KMS-11 (cell line): ENCODE results near the gene PIKFYVE.
"Not testable (repeated sequence)": the region's sequence is repeated elsewhere in the genome, so short reads cannot be mapped to it uniquely, and the experiment has no call there.

Experiments used
- H2AFZ ChIP-seq: fragments of 200-600 bp; sonication (generic); 2 replicates; pipeline ENCODE4 v1.6.1; 2016; ENCODE audit warnings: antibody characterized with exemption, mixed run types, low read depth
- H3K27ac ChIP-seq: fragments of 200-600 bp; sonication (generic); 2 replicates; pipeline ENCODE4 v1.6.1; 2016; ENCODE audit warnings: mild to moderate bottlenecking, mixed run types
- H3K27me3 ChIP-seq: fragments of 200-600 bp; sonication (generic); 2 replicates; pipeline ENCODE4 v1.6.1; 2017; ENCODE audit warnings: mild to moderate bottlenecking, low read depth, mixed run types, moderate library complexity; ENCODE audit not compliant: insufficient read depth
- H3K36me3 ChIP-seq: fragments of 200-600 bp; sonication (generic); 2 replicates; pipeline ENCODE4 v1.6.1; 2017; ENCODE audit warnings: mild to moderate bottlenecking, mixed run types; ENCODE audit not compliant: insufficient read depth
- H3K4me1 ChIP-seq: fragments of 200-600 bp; sonication (generic); 2 replicates; pipeline ENCODE4 v1.6.1; 2016; ENCODE audit warnings: mild to moderate bottlenecking, low read depth, mixed run types; ENCODE audit not compliant: poor library complexity, severe bottlenecking
- H3K4me2 ChIP-seq: fragments of 200-600 bp; sonication (generic); 2 replicates; pipeline ENCODE4 v1.7.0; 2016; ENCODE audit warnings: mild to moderate bottlenecking, mixed run types
- H3K4me3 ChIP-seq: fragments of 200-600 bp; sonication (generic); IDR thresholded peaks from 2 replicates; pipeline ENCODE4 v1.6.1; 2017; ENCODE audit warnings: low read depth, low read length, mixed read lengths; ENCODE audit not compliant: insufficient read depth
- H3K79me2 ChIP-seq: fragments of 200-600 bp; sonication (generic); 2 replicates; pipeline ENCODE4 v1.6.1; 2016; ENCODE audit warnings: low read depth, mixed run types; ENCODE audit not compliant: insufficient read depth
- H3K9ac ChIP-seq: fragments of 200-600 bp; sonication (generic); 2 replicates; pipeline ENCODE4 v1.6.1; 2016; ENCODE audit warnings: mild to moderate bottlenecking, mixed run types
- H4K20me1 ChIP-seq: fragments of 200-600 bp; sonication (generic); 2 replicates; pipeline ENCODE4 v1.6.1; 2016; ENCODE audit warnings: mild to moderate bottlenecking, mixed run types; ENCODE audit not compliant: insufficient read depth
- CTCF ChIP-seq: fragments of 200-600 bp; sonication (generic); conservative IDR thresholded peaks from 2 replicates; pipeline ENCODE4 v1.6.1; 2017; ENCODE audit warnings: low read depth, mild to moderate bottlenecking, antibody characterized with exemption, low read length, moderate library complexity, mixed read lengths

The PIKFYVE gene

DNA sequence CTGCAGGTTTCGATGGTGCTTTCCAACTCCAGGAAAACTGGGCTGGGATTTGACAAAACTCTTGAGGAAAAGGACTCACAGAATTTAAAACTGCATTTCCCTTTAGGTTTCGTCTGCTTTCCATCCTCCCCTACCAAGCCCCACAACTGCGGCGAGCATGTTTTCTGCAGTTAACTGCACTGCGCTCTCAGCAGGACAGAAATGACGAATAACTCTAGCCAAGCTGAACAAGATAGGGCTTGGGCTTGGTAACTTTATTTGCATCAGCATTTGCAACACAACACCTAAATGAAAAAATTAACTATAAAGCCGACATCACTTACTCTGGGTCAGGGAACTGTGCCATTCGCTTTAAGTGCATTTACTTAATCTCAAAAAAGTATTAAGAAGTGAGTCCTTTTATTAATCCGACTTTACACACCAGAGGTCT, 669 bp upstream of the PIKFYVE start:
- no peaks in the 10 kb centered on the region for H3K27me3 ChIP-seq
- H3K4me1 ChIP-seq, result peaks cover 17% of the 10 kb centered on the region
- no peak for TF ChIP-seq CTCF
- peak overlapping the region; percentile 43; the same call in 1 of the 2 replicates for H3K27ac ChIP-seq
- no peaks in the 10 kb centered on the region for H4K20me1 ChIP-seq
- H3K36me3 ChIP-seq, result no peaks in the 10 kb centered on the region
- peak overlapping the region; percentile 62 for H2AFZ ChIP-seq
- peaks cover 15% of the 10 kb centered on the region; the same call in 1 of the 2 replicates for H3K79me2 ChIP-seq
- H3K9ac ChIP-seq, result peak overlapping the region; percentile 45; the same call in 1 of the 2 replicates
- peak overlapping the region; percentile 45 for H3K4me2 ChIP-seq
- peak overlapping the region; percentile 71 for H3K4me3 ChIP-seq

DNA sequence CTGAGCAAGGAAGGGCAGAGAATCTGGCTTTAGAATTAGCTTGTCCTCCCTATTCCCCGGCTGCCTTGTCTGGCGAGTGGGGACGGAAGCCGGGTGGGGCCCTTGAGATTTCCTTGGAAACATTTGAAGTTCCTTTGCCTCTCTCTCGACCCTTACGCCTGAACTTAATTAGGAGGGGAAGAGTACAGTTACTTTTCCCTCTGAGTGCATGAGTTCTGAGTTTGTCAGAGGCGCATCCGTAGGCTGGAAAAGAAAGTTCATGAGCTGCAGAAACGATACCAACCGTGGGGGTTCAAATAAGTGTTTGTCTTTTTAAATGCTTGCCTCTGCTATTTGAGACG, 468 bp downstream of the PIKFYVE start:
- Histone ChIP-seq H3K9ac (peak overlapping the region; percentile 45; the same call in 1 of the 2 replicates), H3K4me2 (peak overlapping the region; percentile 39), H4K20me1 (no peaks in the 10 kb centered on the region), H2AFZ (peak overlapping the region; percentile 62; the same call in 1 of the 2 replicates), H3K4me3 (no peak overlapping the region), H3K79me2 (peaks cover 15% of the 10 kb centered on the region; the same call in 1 of the 2 replicates), H3K4me1 (peaks cover 17% of the 10 kb centered on the region), H3K36me3 (no peaks in the 10 kb centered on the region), H3K27me3 (no peaks in the 10 kb centered on the region), H3K27ac (peak overlapping the region; percentile 43)
- no peak for TF ChIP-seq CTCF

GRCh38 chr2:208266936-208267335, 881 bp downstream of the PIKFYVE start:
- Histone ChIP-seq H2AFZ (peak overlapping the region; percentile 62; the same call in 1 of the 2 replicates), H3K79me2 (peaks cover 15% of the 10 kb centered on the region; the same call in 1 of the 2 replicates), H3K4me2 (peak overlapping the region; percentile 39), H4K20me1 (no peaks in the 10 kb centered on the region), H3K27me3 (no peaks in the 10 kb centered on the region), H3K4me1 (peaks cover 17% of the 10 kb centered on the region), H3K27ac (peak overlapping the region; percentile 43; the same call in 1 of the 2 replicates), H3K4me3 (no peak overlapping the region), H3K36me3 (no peaks in the 10 kb centered on the region), H3K9ac (peak overlapping the region; percentile 45; the same call in 1 of the 2 replicates)
- no peak for TF ChIP-seq CTCF

- Histone ChIP-seq H3K4me1 (peaks cover 17% of the 10 kb centered on the region), H3K79me2 (peaks cover 15% of the 10 kb centered on the region; the same call in 1 of the 2 replicates)
- not testable (repeated sequence) for H2AFZ ChIP-seq, H3K27me3 ChIP-seq, H3K27ac ChIP-seq, H3K4me2 ChIP-seq, H3K36me3 ChIP-seq, H3K4me3 ChIP-seq, H4K20me1 ChIP-seq, H3K9ac ChIP-seq
Observed at GRCh38 chr2:208267526-208267925, 1.5 kb downstream of the PIKFYVE start.

GRCh38 chr2:208268156-208268952, 2.3 kb downstream of the PIKFYVE start:
- H2AFZ ChIP-seq, result no peak overlapping the region
- no peaks in the 10 kb centered on the region for H3K36me3 ChIP-seq
- H3K79me2 ChIP-seq, result peaks cover 15% of the 10 kb centered on the region; the same call in 1 of the 2 replicates
- H4K20me1 ChIP-seq, result no peaks in the 10 kb centered on the region
- H3K9ac ChIP-seq, result no peak overlapping the region
- no peak overlapping the region for H3K4me2 ChIP-seq
- H3K27ac ChIP-seq, result no peak overlapping the region
- H3K4me1 ChIP-seq, result peaks cover 17% of the 10 kb centered on the region
- H3K4me3 ChIP-seq, result no peak overlapping the region
- no peaks in the 10 kb centered on the region for H3K27me3 ChIP-seq
- no peak for TF ChIP-seq CTCF
